Measurements from ENCODE around the gene PLCB3.

The PLCB3 gene

DNA sequence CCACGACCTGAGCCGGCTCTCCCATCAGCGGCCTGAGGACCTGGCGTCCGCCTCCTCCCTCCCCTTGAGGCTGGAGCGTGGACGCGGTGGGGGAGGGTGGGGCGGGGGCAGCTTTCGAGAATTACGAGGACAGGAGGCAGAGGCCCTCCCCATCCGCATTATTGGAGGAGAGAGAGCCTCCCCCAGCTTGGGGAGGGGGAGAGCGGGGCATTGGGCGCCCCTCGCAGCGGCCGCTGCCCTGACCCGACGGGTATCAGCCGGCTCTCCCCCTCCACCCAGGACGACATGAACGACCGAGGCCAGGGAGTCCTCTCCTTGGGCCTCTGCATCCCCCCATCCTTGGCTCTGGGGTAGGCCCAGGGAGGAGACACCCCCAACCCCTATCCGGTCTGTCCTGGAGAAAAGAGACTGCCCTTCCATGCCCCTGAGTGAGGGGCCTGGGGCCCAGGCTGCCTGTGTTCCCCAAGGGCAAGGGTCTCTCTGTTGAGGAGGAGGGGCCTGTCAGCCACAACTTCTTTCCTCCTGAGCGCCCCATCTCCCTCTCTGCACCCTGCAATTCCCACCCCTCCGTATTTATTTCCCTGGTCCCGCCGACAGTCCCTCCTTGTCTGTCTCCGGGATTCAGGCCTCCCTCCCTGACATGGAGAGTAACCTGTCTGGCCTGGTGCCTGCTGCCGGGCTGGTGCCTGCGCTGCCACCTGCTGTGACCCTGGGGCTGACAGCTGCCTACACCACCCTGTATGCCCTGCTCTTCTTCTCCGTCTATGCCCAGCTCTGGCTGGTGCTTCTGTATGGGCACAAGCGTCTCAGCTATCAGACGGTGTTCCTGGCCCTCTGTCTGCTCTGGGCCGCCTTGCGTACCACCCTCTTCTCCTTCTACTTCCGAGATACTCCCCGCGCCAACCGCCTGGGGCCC is 34.8 kb downstream of the PLCB3 start:
- DNase-seq (ENCODE audit: low read depth in 3 of 3), result no peak

- no peak for DNase-seq (ENCODE audit: low read depth in 3 of 3)
These were observed 35.5 kb downstream of the PLCB3 start for GRCh38 chr11:64286801-64287159.

DNA sequence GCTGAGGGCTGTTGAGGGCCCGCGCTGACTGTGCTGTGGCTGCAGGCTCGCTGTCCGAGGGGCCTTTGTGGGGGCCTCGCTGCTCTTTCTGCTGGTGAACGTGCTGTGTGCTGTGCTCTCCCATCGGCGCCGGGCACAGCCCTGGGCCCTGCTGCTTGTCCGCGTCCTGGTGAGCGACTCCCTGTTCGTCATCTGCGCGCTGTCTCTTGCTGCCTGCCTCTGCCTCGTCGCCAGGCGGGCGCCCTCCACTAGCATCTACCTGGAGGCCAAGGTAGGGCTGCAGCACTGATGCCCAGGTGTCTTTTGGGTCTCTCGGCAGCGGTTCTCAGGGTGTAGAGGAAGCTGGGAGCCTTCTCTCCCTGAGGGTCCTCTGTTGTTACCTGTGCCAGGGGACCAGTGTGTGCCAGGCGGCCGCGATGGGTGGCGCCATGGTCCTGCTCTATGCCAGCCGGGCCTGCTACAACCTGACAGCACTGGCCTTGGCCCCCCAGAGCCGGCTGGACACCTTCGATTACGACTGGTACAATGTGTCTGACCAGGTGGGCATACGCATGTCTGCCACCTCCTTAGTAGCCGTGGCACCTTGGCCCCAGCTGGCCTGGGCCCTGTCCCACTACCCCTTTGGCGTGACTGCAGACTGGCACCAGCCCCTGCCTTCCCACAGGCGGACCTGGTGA is 36.5 kb downstream of the PLCB3 start:
- DNase-seq (ENCODE audit: low read depth in 3 of 3), result no peak

GRCh38 chr11:64288353-64288750 is 37.0 kb downstream of the PLCB3 start:
- no peak for DNase-seq (ENCODE audit: low read depth in 3 of 3)

DNA sequence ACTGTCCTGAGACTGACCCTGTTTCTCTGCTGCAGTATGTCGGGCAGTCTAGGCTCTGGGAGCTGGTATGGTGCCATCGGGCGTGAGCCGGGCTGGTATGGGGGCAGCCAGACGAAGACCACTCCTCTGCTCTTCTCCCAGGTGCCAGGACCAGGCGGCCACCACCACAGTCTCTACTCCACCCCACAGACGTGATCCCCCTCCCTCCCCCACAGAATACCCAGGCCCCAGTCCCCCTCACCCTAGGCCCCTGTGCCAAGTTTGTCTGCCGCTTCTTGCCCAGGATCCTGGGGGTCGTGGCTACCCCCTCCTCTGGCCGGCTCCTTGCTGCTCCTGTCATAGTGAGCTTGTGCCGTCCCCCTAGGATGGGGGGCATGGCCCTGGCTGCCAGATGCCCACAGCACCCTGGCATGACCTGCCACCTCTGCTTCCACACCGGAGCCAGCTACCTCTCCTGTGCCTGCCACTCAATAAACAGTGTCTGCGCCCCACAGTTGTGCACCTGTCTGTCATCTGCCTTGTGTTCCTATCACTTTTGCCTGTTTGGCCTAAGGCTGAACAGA is 37.8 kb downstream of the PLCB3 start:
- no peak for DNase-seq (ENCODE audit: low read depth in 3 of 3)

DNA sequence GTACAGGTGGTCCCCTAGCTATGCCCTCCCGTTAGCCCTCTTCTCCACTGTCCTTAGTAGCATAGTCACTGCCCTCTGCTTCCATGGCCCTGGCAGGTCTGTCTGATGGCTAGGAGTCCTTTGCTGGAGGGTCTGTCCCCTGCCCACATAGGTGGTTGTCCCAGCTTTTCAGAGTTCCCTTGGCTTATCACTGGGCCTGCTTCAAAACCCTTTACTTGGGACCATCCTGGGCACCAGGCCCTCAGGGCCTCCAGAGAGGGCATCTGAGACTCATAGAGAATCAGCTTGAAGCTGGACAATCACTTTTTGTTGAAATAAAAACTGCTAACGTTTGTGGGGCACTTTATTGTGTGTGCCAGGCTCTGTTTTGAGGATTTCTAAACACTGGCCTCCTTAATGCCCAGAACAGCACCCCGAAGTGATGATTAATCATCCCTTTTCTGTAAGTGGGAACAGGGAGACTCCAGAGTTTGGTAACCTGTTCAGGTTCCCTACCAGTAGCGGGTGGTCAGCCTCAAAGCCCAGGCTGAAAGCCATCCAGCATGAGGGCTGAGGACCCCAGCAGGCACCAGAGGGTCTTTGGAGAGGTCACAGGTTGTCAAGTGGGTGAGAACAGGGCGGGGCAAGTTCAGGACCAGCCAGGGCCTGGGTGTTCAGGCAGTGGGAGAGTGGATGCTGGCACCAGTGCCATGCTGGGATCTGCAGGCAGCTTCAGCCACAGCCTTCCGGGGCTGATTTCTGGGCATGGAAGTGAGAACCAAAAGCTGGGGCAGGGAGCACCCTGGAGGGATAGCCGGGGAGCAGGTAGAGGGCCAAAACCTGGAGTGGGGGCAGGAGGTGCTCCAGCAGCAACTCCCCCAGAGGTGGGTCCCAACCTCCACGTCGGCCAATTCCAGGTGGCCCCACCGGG is 39.3 kb downstream of the PLCB3 start:
- DNase-seq (ENCODE audit: low read depth in 3 of 3), result no peak

GRCh38 chr11:64291262-64291751 is 40.0 kb downstream of the PLCB3 start, which contains the start of gene KCNK4:
Gene KCNK4, plus strand, starts transcription at chr11:64291302. Its CDS starts 1,717 bp downstream, at chr11:64293019.
- no peak for DNase-seq (ENCODE audit: low read depth in 3 of 3)

GRCh38 chr11:64291752-64292459 is 40.6 kb downstream of the PLCB3 start:
- DNase-seq (ENCODE audit: low read depth in 3 of 3), result no peak

DNA sequence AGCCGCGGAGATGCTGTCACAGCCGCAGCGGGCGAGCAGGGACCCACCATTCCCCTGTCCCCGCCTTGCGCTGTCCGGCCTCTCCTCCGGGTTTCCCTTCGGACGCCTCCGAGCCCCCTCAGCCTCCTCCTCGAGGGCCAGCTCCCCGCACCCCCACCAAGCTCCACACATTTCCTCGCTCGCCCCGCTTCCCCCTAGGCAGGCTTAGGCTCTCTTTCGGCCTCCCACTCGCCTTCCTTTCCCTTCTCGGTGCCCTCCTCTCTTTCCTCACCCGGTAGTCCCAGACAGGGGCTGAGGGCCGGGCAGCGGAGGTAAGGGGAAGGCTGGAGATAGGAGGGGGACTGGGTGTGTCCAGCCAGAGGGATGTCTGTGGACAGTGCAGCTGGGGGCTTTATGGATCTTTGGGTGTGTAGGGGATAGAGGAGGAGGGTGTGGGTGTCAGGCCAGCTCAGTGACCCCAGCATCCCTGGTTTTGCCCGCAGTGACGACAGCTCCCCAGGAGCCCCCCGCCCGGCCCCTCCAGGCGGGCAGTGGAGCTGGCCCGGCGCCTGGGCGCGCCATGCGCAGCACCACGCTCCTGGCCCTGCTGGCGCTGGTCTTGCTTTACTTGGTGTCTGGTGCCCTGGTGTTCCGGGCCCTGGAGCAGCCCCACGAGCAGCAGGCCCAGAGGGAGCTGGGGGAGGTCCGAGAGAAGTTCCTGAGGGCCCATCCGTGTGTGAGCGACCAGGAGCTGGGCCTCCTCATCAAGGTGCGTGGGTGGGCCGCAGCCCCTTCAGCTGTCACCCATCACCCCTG is 41.3 kb downstream of the PLCB3 start:
- no peak for DNase-seq (ENCODE audit: low read depth in 3 of 3)

GRCh38 chr11:64294774-64295173 is 43.4 kb downstream of the PLCB3 start:
- no peak for DNase-seq (ENCODE audit: low read depth in 3 of 3)

DNA sequence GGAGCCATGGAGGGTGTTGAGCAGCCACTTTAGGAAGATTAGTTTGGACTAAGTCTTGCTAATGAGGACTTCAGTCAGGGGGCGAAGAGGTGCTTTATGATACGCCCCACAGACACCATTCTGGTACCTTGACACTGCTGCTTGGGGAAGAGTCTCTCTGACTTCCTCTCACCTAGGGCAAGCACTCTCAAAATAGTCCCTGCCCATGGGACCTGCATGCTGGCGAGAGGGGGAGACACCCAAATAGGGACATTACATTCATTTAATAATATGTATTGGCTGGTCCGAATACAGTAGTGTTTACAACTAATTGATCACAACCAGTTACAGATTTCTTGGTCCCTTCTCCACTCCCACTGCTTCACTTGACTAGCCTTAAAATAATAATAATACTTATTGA is 44.4 kb downstream of the PLCB3 start:
- no peak for DNase-seq (ENCODE audit: low read depth in 3 of 3)

DNA sequence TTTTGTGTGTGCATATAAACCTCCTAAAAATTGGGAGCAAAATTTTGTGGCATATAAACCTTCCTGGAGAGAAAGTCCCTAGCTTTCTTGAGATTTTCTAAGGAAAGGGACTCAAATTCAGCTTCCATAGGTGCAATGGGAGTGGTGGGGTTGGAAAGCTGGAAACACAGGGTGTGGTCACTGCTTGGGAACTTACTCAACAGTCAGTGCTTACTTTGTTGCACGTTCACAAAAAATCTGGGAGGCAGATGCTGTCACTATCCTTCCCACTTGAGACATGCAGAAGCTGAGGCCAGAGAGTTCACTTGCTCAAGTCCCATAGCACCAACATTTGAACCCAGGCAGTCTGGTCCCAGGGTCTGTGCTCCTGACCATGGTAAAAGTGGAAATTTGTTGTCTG is 44.9 kb downstream of the PLCB3 start:
- no peak for DNase-seq (ENCODE audit: low read depth in 3 of 3)

GRCh38 chr11:64296830-64297698 is 45.7 kb downstream of the PLCB3 start:
- DNase-seq (ENCODE audit: low read depth in 3 of 3), result no peak

DNA sequence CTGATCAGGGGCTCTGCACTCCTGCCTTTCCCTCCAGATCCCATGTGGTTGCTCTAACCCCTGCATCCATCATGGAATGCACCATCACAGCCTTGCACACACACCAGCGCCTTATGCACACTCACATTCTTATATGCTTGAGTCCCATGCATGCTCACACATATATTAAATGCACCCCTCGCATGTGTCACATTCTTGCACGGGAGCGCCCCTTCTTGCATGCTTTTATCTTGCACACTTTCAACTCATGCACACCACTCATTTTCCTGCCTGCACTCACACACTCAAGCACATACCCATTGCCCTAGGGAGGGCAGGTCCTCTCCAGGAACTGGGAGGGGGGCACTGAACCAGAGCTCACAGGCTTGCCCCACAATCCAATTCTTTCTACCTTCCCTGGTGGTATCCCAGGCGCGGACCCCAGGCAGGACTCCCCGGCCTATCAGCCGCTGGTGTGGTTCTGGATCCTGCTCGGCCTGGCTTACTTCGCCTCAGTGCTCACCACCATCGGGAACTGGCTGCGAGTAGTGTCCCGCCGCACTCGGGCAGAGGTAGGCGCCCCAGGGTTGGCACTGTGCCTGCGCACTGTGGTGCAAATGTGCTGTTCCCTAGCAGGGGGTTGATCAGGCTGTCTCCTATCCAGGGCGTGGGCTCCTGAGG is 46.5 kb downstream of the PLCB3 start:
- DNase-seq (ENCODE audit: low read depth in 3 of 3), result no peak

- no peak for DNase-seq (ENCODE audit: low read depth in 3 of 3)
These were observed 47.9 kb downstream of the PLCB3 start for GRCh38 chr11:64298966-64299846.

GRCh38 chr11:64299847-64300648 is 48.7 kb downstream of the PLCB3 start, which contains the start of gene CATSPERZ:
Gene CATSPERZ, plus strand, starts transcription at chr11:64300358. Its CDS starts 53 bp downstream, at chr11:64300411.
- no peak for DNase-seq (ENCODE audit: low read depth in 3 of 3)

Data from stimulated activated CD4-positive, alpha-beta T cell treated with anti-CD3 and anti-CD28 coated beads, TNF-alpha, amount 100 ng/mL, for 4 hours (primary cell).